GM08714 (cell line): ENCODE data around the gene EXOC4.

Experiments
- H3K4me3 ChIP-seq: fragments of 200-500 bp; sonication (Bioruptor generic); 2 replicates; pipeline ENCODE4 v1.5.1; 2014; ENCODE audit warnings: mild to moderate bottlenecking, low read length, inconsistent platforms
- ZNF274 ChIP-seq: IDR thresholded peaks from 2 replicates; pipeline ENCODE4 v1.6.1; 2012; ENCODE audit warnings: mild to moderate bottlenecking, low read depth, low read length

EXOC4 gene

DNA sequence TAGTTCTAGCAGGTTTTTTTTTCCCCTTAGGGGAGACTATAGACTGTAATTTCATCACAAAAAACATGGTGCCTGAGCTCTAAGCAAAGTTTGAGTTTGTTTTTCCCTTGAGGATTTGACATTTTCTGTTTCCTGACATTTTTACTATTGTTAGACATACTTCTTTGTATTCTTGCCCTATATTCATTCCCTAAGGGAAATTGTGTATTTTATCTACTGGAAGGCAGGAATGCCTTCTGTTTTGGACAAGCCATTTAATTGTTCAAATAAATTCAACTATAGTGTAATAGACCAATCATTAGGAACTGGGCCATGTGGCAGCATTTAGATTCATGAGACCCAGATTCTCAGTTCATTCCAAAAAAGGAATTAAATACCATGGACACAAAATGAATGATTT, 335.0 kb downstream of the EXOC4 start:
- no peak overlapping the region for H3K4me3 ChIP-seq
- no peak for TF ChIP-seq ZNF274

DNA sequence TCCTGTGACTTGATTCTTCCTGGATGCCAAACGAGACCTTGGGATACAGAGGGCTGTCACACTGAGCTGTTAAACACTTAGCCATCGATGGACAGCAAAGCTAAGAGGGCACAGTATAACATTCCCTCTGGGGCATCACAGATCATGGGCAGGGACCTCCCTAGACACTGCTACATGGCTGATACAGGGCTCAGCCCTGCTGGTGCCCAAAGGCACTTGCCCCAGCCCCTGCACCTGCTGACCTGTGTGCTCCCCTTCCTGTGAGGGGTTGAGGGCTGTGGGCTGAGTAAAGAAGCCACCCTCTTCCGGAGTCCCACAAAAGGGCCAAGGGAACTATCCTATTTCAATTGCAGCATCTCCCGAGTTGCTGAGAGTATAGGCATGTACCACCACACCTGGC, 337.9 kb downstream of the EXOC4 start:
- H3K4me3 ChIP-seq = no peak overlapping the region
- no peak for TF ChIP-seq ZNF274

DNA sequence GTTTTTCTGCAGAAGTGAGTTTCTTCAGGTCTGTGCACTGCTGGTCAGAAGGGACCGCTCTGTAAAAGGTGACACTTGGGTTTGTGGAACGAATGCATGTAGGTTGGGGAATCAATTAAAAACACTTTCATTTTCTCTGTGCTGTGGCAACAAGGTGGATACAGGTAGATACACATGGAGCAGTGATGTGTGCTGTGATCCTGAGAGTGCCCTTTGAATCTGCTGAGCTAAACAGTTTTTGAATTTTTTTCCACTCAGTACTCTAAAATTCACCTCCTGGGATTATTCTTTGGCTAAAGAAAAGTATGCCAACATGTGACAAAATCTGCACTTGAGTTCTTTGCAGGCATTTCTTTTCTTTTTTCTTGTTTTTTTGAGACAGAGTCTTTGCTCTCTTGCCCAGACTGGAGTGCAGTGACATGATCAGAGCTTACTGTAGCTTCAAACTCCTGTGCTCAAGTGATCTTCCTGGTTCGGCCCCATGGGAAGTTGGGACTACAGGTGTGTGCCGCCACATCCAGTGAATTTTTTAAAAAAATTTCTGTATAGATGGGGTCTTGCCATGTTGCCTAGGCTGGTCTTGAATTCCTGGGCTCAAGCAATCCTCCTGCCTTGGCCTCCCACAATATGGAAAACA, 338.9 kb downstream of the EXOC4 start:
- TF ChIP-seq ZNF274 = no peak
- H3K4me3 ChIP-seq = no peak overlapping the region

DNA sequence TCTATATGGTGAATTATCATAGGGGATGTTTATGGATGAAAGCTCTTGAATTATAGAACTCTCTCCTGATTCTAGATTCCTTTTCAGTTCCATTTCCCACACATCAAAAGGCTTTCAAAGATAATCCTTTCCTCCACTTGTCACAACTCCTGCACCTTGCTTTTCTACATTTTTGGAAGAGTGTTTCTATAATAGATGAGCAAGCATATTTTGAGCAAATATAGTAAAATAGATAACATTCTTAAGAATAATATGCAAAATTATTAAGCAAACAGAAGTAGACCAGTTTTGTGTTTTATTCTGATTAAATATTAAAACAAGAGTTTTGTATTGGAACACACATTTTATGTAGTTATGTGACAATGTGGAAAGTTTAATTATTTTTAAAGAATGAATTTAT, 340.7 kb downstream of the EXOC4 start:
- H3K4me3 ChIP-seq = no peak overlapping the region
- no peak for TF ChIP-seq ZNF274

DNA sequence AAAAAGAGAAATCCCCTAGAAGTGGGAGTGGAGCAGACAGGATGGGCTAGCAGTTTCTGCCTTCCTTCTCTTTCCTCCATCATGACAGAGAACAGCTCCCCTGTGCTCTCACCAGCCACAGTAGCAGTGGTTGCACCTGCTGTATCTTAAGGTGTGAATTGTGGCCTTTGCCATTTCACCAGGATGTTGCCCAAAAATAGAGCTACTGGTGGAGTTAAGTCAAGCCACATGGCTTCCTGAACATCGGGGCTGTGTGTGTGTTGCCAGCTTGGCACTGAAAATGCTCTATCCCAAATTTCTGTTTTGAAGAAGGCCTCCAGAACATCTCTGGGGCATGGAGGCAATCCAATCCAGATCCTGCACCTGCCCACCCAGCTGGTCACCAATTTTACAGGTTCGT, 348.7 kb downstream of the EXOC4 start:
- TF ChIP-seq ZNF274 = no peak
- no peak overlapping the region for H3K4me3 ChIP-seq

DNA sequence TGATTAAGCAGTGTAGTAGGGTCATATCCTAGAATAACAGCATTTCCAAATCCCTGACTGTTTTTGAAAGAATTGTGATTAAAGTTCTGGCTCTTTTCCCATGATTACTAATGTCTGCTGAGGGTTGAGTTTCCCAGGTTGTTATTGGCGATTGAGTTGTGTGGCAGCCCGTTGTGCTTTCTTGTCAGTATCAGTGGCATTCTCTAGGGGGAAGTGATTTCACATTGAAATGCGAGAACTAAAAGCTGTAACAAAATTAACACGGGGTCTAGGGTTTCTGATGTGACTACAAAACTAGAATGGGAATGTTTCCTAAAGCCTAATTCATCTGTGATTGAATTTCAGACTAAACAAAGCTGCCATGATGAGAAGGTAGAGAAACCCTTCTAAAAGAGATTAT, 349.4 kb downstream of the EXOC4 start:
- TF ChIP-seq ZNF274 = no peak
- no peak overlapping the region for H3K4me3 ChIP-seq

DNA sequence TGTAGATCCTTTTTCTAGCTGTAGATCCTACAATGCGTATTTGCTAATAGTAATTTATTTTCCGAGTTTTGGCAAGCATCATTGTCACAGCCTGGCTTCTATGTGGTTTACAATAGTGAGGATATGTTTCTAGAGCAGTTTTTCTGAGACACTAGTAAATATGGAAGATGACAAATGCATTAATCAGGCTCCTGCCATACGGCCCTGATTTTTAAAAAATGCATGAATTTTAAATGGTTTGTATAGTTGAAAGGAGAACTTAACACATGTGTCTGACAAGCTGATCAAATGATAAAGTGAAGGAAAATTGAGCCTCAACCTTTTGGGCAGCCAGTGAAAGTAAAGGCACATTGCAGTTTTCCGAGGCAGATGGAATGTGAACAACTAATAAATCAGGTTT, 354.1 kb downstream of the EXOC4 start:
- H3K4me3 ChIP-seq = no peak overlapping the region
- TF ChIP-seq ZNF274 = no peak

DNA sequence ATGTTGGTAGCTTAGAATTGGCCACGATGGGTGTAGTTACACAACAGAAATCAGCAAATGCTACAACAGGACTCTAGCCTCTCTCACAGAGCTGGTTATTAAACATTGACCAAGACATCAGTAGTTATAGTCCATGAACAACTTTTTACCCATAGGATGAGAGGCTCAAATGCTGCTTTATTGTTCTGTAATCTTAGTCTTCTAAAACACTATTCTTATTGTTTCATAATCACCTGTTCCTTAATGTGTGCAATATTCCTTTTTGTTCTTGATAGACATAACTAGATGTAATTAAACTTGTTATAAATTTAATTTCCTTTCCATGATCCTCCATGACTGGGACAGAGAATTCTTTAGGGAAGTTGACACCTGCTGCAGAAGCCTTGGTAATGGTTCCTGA, 356.9 kb downstream of the EXOC4 start:
- H3K4me3 ChIP-seq = no peak overlapping the region
- TF ChIP-seq ZNF274 = no peak

DNA sequence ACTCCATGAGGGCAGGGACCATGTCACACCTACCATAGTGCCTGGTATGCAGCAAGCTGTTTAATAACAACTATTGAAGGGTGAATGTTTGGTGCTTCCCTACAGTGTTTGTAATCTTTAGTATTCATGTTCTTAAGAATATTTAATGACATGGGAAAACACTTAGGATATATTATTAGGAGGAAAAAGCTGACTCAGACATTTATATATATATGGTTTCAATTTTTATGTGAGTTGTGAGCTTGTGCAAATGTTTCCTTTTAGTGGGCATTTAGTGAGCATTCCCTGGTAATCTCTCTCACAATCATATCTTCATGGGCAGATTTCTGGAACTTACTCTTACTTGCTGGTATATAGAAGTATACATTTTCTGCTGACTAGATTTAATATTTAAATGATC, 359.1 kb downstream of the EXOC4 start:
- TF ChIP-seq ZNF274 = no peak
- H3K4me3 ChIP-seq = no peak overlapping the region

DNA sequence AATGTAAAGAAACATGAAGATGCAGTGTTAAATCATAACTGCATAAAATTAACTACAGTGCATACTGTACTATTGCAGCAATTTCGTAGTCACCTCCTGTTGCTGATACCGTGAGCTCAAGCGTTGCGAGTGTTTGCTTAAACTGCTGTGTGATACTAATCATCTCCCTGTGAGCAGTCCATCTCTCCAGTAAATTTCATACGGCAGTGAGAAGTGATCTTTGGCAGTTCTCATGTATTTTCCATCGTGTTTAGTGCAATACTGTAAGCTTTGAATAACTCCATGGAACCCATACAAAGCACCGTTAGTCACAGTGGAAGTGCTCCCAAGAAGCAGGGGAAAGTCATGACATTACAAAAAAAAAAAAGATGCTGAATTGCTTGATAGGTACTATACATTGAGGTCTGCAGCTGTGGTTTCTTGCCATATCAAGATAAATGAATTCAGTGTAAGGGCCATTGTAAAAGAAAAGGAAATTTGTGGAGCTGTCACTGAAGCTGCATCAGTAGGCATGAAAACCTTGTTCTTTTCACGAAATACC, 360.4 kb downstream of the EXOC4 start:
- H3K4me3 ChIP-seq = no peak overlapping the region
- no peak for TF ChIP-seq ZNF274

DNA sequence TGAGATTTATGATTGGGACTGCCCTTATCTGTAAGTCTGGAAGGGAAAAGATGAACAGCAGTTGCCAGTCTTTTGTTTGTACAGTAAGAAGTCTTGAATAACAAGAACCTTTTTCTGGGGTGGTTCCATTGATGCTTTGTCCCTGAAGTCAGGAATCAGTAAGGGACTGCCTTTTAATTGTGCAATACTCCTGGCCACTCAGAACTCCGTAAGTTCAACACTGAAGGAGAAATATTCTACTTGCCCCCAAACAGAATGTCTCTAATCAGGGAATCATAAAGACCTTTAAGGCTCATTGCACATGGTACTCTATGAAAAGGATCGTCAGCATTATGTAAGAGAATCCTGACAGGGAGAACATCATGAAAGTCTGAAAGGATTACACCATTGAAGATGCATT, 361.4 kb downstream of the EXOC4 start:
- TF ChIP-seq ZNF274 = no peak
- no peak overlapping the region for H3K4me3 ChIP-seq

DNA sequence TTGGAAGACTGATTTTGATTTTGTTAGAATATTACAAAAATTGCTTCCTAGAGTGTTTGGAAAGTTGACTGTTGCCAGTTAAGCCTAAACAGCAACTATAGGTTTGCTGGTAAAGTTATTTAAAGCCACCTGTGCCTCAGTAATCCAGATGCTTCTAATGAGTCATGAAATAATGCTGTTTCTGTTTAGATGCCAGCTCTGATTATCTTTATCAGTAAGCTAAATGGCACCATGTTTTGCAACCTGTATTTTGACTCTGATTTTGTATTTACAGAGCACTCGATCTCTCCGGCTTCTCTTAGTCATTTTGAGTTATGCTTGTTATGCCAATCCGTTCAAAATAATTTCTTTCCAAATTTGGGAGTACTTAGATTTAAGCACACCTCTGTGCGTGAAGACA, 366.1 kb downstream of the EXOC4 start:
- no peak for TF ChIP-seq ZNF274
- no peak overlapping the region for H3K4me3 ChIP-seq

DNA sequence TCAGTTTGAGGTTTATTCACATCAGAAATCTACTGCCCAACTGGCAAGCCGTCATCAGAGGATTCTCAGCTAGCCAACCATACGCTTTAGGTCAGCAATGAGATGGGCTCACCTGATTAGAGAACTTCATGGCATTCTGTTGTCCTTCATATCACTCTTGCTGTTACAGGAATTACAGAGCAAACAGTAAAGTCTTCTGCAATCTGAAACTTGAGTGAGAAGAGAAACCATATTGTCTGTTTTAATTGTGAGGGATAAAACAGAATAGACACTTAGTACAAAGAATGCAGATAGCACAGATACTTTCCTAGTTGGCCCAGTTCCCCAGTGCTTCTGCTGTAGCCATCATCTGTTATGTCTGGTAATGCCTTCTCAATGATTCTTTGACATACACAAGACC, 366.6 kb downstream of the EXOC4 start:
- no peak for TF ChIP-seq ZNF274
- H3K4me3 ChIP-seq = no peak overlapping the region

DNA sequence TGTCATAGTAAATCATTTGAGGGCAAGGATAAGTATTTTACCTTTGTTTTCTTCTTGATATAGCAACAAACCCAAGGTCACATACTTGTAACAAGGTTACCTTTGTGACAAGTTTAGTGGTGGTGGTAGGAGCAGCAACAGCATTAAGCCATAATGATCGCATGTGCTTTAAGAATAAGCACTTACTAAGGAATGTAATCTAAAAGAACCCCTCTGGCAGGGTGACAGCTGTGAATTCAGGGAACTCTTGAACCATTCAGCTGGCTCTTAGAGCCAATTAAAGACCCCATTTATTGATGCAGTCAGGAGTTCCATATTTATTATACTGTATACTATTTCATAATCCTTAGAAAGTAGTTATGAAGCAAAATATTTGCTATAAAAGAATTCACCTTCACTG, 370.8 kb downstream of the EXOC4 start:
- no peak overlapping the region for H3K4me3 ChIP-seq
- no peak for TF ChIP-seq ZNF274

DNA sequence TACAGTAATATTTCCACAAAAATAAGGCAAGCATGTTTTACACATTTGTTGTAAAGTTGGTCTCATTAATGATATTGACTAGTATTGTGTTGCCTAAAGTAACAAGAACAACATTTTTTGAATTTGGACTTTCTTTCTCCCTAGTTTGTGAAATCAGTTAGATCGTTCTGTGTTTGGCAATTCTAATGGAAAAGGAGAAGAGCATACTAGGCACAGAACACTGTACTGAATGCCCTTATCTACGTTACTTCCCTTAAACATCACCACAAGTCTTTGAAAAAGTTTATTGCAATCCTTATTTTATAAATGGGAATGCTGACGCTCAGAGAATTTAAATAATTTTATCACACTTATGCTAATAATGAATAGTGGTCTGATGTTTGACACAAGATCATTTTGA, 372.2 kb downstream of the EXOC4 start:
- TF ChIP-seq ZNF274 = no peak
- no peak overlapping the region for H3K4me3 ChIP-seq

DNA sequence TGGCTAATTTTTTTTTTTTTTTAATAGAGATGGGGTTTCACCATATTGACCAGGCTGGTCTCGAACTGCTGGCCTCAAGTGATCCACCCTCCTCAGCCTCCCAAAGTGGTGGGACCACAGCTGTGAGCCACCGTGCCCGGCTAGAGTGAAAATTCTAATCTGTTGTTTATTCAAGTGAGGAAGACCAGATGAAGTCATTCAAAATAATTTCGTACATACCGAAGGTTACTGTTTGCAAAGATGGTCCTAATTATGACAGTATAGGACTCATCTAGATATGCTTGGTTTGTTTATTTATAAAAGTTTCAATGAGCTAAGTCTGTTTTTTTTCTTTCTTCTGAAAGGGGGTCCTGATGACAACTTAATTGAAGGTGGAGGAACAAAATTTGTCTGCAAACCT, 376.8 kb downstream of the EXOC4 start:
- H3K4me3 ChIP-seq = no peak overlapping the region
- TF ChIP-seq ZNF274 = no peak
